ENCODE data around the gene CASP5. TPM values are rescaled to one million over a fixed set of nuclear protein-coding genes. Genes with fewer than 3 reads are reported as not detected.

CASP5 gene
- total RNA-seq, 1 donor from 2014 or later = 0.52 TPM

DNA sequence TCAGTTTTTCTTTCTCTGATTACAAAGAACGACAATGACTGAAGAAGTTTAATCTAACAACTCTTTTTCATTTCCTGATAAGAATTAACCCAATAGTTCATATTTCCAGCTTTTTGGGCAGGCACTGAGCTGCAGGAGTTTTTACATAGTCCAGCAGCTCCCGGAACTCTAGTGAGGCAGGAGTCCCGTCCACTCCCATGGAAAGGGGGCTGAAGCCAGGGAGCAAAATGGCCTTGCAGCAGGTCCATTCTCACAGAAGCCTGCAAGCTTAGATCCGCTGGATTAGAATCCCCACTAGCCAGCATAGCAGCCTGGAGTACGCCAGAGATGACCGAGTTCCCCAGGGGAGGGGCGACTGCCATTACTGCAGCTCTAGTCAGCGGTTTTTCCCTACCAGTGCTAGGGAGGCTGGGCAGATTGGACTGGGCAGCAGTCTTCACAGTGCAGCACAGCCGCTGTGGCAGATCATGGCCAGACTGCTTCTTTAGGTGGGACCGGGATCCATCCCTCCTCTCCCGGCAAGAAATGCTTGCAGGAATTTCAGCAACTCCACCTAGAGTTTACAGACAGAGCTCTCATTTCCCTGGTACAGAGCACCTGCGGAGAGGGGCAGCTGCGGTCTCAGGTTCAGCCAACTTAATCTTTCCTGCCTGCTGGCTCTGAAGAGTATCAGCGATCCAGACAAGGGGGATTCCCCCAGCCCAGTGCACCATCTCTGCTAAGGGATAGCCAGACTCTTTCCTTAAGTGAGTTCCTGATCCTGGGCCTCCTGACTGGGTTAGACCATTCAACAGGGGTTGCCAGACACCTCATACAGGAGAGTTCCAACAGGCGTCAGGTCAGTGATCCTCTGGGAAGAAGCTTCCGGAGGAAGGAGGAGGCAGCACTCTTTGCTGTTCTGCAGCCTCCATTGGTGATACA, 53.9 kb downstream of the CASP5 start:
- Histone ChIP-seq H3K27me3 (ENCODE audit: control insufficient read depth in 3 of 3, insufficient read depth in 3 of 3, low read length in 3 of 3) (no peaks in the 10 kb centered on the region), H3K36me3 (ENCODE audit: control insufficient read depth in 3 of 3, insufficient read depth in 3 of 3, low read length in 3 of 3) (no peaks in the 10 kb centered on the region), H3K4me3 (ENCODE audit: low read length in 3 of 3) (peak overlapping the region; percentile 66 to 88 (median 71)), H3K27ac (ENCODE audit: low read depth, low read length) (peak overlapping the region; percentile 88), H3K9me3 (ENCODE audit: control insufficient read depth in 3 of 3, low read length in 3 of 3) (no peaks in the 10 kb centered on the region), H3K9ac (ENCODE audit: low read depth in 1 of 3, low read length in 3 of 3) (peak overlapping the region; percentile 79 to 87 (median 80)), H3K4me1 (ENCODE audit: control insufficient read depth in 3 of 3, insufficient read depth in 3 of 3, low read length in 3 of 3) (peaks cover 9 to 20% (median 11%) of the 10 kb centered on the region in 3 donors)

- peaks cover 9 to 20% (median 11%) of the 10 kb centered on the region in 3 donors for H3K4me1 ChIP-seq (ENCODE audit: control insufficient read depth in 3 of 3, insufficient read depth in 3 of 3, low read length in 3 of 3)
- peak within 1 kb of the TSS; percentile 79 to 87 (median 80) for H3K9ac ChIP-seq (ENCODE audit: low read depth in 1 of 3, low read length in 3 of 3)
- peak within 1 kb of the TSS; percentile 88 for H3K27ac ChIP-seq (ENCODE audit: low read depth, low read length)
- H3K4me3 ChIP-seq (ENCODE audit: low read length in 3 of 3) = peak within 1 kb of the TSS; percentile 66 to 88 (median 71)
- H3K9me3 ChIP-seq (ENCODE audit: control insufficient read depth in 3 of 3, low read length in 3 of 3) = no peaks in the 10 kb centered on the region
- no peaks in the 10 kb centered on the region for H3K27me3 ChIP-seq (ENCODE audit: control insufficient read depth in 3 of 3, insufficient read depth in 3 of 3, low read length in 3 of 3)
- peaks cover 0 to 2% (median 0%) of the 10 kb centered on the region in 3 donors for H3K36me3 ChIP-seq (ENCODE audit: control insufficient read depth in 3 of 3, insufficient read depth in 3 of 3, low read length in 3 of 3)
These were observed 54.6 kb downstream of the CASP5 start, which contains the start of gene CASP4 for GRCh38 chr11:104968355-104968855. CASP4 (minus strand) TSS chr11:104968574; CDS start chr11:104968525, 49 bp downstream.

DNA sequence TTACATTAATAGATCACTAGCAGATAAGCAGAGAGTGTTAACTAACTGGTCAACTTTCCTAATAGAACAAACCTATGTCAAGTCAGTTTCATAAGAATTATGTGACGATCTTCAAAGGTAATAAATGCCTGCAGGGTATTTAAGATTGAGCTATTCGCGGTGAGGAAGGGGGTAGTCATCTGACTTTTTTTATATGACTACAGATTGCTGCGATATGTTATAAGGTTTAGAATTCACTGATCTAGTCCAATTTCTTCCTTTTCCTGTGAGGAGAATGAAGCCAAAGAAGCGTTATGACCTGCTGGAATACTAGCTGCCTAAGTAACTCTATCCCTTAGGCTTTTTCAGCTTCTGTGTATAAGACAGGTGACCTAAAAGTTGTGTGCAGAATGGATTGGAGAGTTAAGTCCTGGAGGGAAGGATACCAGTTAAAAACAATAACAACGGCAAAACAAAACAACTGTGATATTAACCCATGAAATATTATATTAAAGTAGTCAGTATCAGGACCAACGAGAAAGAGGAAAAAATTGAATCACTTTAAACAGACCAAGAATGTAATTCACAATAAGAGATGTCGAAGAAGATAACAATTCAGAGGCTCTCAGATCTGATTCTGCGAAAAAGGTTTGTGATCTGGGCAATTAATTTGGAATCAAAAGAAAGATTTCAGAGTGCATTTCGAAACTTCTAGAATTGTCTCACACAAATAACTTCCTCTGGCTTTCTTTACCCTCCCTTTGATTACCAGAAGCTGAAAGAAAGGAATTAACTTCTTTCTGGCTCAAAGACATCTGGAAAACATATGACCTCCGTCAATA, 55.2 kb downstream of the CASP5 start:
- Histone ChIP-seq H3K27me3 (ENCODE audit: control insufficient read depth in 3 of 3, insufficient read depth in 3 of 3, low read length in 3 of 3) (no peaks in the 10 kb centered on the region), H3K4me1 (ENCODE audit: control insufficient read depth in 3 of 3, insufficient read depth in 3 of 3, low read length in 3 of 3) (peaks cover 9 to 20% (median 11%) of the 10 kb centered on the region in 3 donors), H3K9me3 (ENCODE audit: control insufficient read depth in 3 of 3, low read length in 3 of 3) (no peaks in the 10 kb centered on the region), H3K27ac (ENCODE audit: low read depth, low read length) (peak overlapping the region; percentile 88), H3K9ac (ENCODE audit: low read depth in 1 of 3, low read length in 3 of 3) (peak overlapping the region; percentile 79 to 87 (median 80)), H3K4me3 (ENCODE audit: low read length in 3 of 3) (peak overlapping the region; percentile 66 to 88 (median 71)), H3K36me3 (ENCODE audit: control insufficient read depth in 3 of 3, insufficient read depth in 3 of 3, low read length in 3 of 3) (peaks cover 0 to 2% (median 0%) of the 10 kb centered on the region in 3 donors)

DNA sequence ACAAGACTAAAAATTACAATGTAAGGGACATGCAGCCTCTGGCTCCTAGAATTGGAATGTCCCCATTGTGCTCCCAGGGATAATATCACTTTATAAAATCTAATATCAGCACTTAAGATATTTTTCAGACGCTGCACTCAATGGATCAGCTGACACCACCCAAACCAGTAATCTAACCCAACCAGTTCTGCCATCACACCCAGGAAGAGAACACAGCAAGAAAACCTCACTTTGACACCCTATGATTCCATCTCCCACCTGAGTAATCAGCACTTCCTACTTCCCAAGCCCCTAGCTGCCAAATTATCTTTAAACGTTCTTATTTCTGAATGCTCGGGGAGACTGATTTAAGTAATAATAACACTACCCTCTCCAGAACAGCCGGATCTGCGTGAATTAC, 57.2 kb downstream of the CASP5 start:
- Histone ChIP-seq H3K4me3 (ENCODE audit: low read length in 3 of 3) (no peak overlapping the region), H3K9ac (ENCODE audit: low read depth in 1 of 3, low read length in 3 of 3) (no peak overlapping the region), H3K27ac (ENCODE audit: low read depth, low read length) (no peak overlapping the region), H3K36me3 (ENCODE audit: control insufficient read depth in 3 of 3, insufficient read depth in 3 of 3, low read length in 3 of 3) (peaks cover 0 to 8% (median 0%) of the 10 kb centered on the region in 3 donors), H3K27me3 (ENCODE audit: control insufficient read depth in 3 of 3, insufficient read depth in 3 of 3, low read length in 3 of 3) (no peaks in the 10 kb centered on the region), H3K4me1 (ENCODE audit: control insufficient read depth in 3 of 3, insufficient read depth in 3 of 3, low read length in 3 of 3) (peaks cover 9 to 23% (median 11%) of the 10 kb centered on the region in 3 donors), H3K9me3 (ENCODE audit: control insufficient read depth in 3 of 3, low read length in 3 of 3) (no peaks in the 10 kb centered on the region)

DNA sequence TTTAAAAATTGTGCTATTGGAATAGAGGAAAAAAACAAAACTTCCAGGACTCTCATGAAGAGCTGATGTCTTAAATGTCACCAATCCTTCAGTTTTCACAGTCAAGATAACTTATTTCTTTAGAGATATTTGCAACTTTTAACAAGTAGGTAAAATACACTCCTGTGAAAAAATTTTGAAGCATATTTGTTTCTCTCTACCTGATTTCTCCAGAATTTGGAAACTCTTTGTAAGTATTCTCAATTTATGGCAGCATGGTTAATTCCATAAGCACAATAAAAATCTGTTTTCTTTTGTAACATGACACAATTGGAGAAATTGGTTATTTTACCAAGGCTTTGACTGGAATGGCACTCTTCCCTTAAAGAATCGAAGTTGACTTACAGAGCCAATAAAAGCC, 58.7 kb downstream of the CASP5 start:
- H3K4me1 ChIP-seq (ENCODE audit: control insufficient read depth in 3 of 3, insufficient read depth in 3 of 3, low read length in 3 of 3) = peaks cover 7 to 22% (median 7%) of the 10 kb centered on the region in 3 donors
- H3K9ac ChIP-seq (ENCODE audit: low read depth in 1 of 3, low read length in 3 of 3) = no peak overlapping the region
- H3K36me3 ChIP-seq (ENCODE audit: control insufficient read depth in 3 of 3, insufficient read depth in 3 of 3, low read length in 3 of 3) = peaks cover 0 to 8% (median 0%) of the 10 kb centered on the region in 3 donors
- no peaks in the 10 kb centered on the region for H3K9me3 ChIP-seq (ENCODE audit: control insufficient read depth in 3 of 3, low read length in 3 of 3)
- H3K27me3 ChIP-seq (ENCODE audit: control insufficient read depth in 3 of 3, insufficient read depth in 3 of 3, low read length in 3 of 3) = no peaks in the 10 kb centered on the region
- H3K4me3 ChIP-seq (ENCODE audit: low read length in 3 of 3) = no peak overlapping the region
- H3K27ac ChIP-seq (ENCODE audit: low read depth, low read length) = no peak overlapping the region

GRCh38 chr11:104962852-104963251, 60.1 kb downstream of the CASP5 start:
- no peak overlapping the region for H3K27ac ChIP-seq (ENCODE audit: low read depth, low read length)
- H3K9ac ChIP-seq (ENCODE audit: low read depth in 1 of 3, low read length in 3 of 3) = no peak overlapping the region
- H3K36me3 ChIP-seq (ENCODE audit: control insufficient read depth in 3 of 3, insufficient read depth in 3 of 3, low read length in 3 of 3) = peaks cover 0 to 8% (median 0%) of the 10 kb centered on the region in 3 donors
- H3K9me3 ChIP-seq (ENCODE audit: control insufficient read depth in 3 of 3, low read length in 3 of 3) = no peaks in the 10 kb centered on the region
- no peaks in the 10 kb centered on the region for H3K27me3 ChIP-seq (ENCODE audit: control insufficient read depth in 3 of 3, insufficient read depth in 3 of 3, low read length in 3 of 3)
- H3K4me3 ChIP-seq (ENCODE audit: low read length in 3 of 3) = no peak overlapping the region
- H3K4me1 ChIP-seq (ENCODE audit: control insufficient read depth in 3 of 3, insufficient read depth in 3 of 3, low read length in 3 of 3) = peaks cover 3 to 17% (median 4%) of the 10 kb centered on the region in 3 donors

DNA sequence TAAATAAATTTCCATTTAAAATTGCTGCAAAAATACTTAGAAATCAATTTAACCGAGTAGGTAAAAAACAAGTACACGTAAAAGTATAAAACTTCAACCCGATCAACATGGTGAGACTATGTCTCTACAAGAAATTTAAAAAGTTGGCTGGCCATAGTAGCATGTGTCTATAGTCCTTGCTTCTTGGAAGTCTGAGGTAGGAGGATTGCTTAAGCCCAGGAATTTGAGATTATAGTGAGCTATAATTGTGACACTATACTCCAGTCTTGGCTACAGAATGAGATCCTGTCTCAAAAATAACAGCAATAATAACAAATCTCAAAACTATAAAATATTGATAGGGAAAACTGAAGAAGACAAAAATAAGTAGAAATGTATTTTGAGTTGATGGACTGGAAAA, 65.7 kb downstream of the CASP5 start:
- no peak overlapping the region for H3K9ac ChIP-seq (ENCODE audit: low read depth in 1 of 3, low read length in 3 of 3)

GRCh38 chr11:104956528-104956927, 66.4 kb downstream of the CASP5 start:
- Histone ChIP-seq H3K36me3 (ENCODE audit: control insufficient read depth in 3 of 3, insufficient read depth in 3 of 3, low read length in 3 of 3) (peaks cover 0 to 9% (median 0%) of the 10 kb centered on the region in 3 donors), H3K4me1 (ENCODE audit: control insufficient read depth in 3 of 3, insufficient read depth in 3 of 3, low read length in 3 of 3) (no peaks in the 10 kb centered on the region), H3K27ac (ENCODE audit: low read depth, low read length) (no peak overlapping the region), H3K9ac (ENCODE audit: low read depth in 1 of 3, low read length in 3 of 3) (no peak overlapping the region), H3K27me3 (ENCODE audit: control insufficient read depth in 3 of 3, insufficient read depth in 3 of 3, low read length in 3 of 3) (no peaks in the 10 kb centered on the region), H3K9me3 (ENCODE audit: control insufficient read depth in 3 of 3, low read length in 3 of 3) (no peaks in the 10 kb centered on the region), H3K4me3 (ENCODE audit: low read length in 3 of 3) (no peak overlapping the region)

More for the DNA sequence above, 65.7 kb downstream of the CASP5 start:
- Histone ChIP-seq H3K27ac (ENCODE audit: low read depth, low read length) (no peak overlapping the region), H3K4me3 (ENCODE audit: low read length in 3 of 3) (no peak overlapping the region), H3K4me1 (ENCODE audit: control insufficient read depth in 3 of 3, insufficient read depth in 3 of 3, low read length in 3 of 3) (peaks cover 0 to 1% (median 0%) of the 10 kb centered on the region in 3 donors), H3K36me3 (ENCODE audit: control insufficient read depth in 3 of 3, insufficient read depth in 3 of 3, low read length in 3 of 3) (peaks cover 0 to 12% (median 0%) of the 10 kb centered on the region in 3 donors), H3K27me3 (ENCODE audit: control insufficient read depth in 3 of 3, insufficient read depth in 3 of 3, low read length in 3 of 3) (no peaks in the 10 kb centered on the region), H3K9me3 (ENCODE audit: control insufficient read depth in 3 of 3, low read length in 3 of 3) (no peaks in the 10 kb centered on the region)

DNA sequence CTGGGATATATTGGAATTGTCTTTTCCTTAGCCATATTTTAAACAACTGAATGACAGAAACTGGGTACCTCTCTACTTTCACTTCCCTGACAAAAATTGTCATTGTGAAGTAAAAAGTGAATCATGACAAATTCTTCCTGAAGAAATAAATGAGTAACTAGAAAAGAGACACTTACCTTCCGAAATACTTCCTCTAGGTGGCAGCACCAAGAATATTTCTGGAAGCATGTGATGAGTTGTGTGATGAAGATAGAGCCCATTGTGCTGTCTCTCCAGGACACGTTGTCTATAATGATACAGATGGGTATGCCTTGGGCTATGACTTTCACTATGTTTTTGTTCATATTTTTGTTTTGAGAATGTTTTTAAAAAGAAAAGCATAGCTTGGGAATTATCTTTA, 76.1 kb downstream of the CASP5 start:
- Histone ChIP-seq H3K36me3 (ENCODE audit: control insufficient read depth in 3 of 3, insufficient read depth in 3 of 3, low read length in 3 of 3) (peaks cover 3 to 30% (median 21%) of the 10 kb centered on the region in 3 donors), H3K27me3 (ENCODE audit: control insufficient read depth in 3 of 3, insufficient read depth in 3 of 3, low read length in 3 of 3) (no peaks in the 10 kb centered on the region)

More for the DNA sequence above, 76.1 kb downstream of the CASP5 start:
- Histone ChIP-seq H3K4me3 (ENCODE audit: low read length in 3 of 3) (no peak overlapping the region), H3K27ac (ENCODE audit: low read depth, low read length) (no peak overlapping the region), H3K4me1 (ENCODE audit: control insufficient read depth in 3 of 3, insufficient read depth in 3 of 3, low read length in 3 of 3) (no peaks in the 10 kb centered on the region), H3K9me3 (ENCODE audit: control insufficient read depth in 3 of 3, low read length in 3 of 3) (no peaks in the 10 kb centered on the region), H3K9ac (ENCODE audit: low read depth in 1 of 3, low read length in 3 of 3) (no peak overlapping the region)

All from skeletal muscle tissue (tissue), 4 donors.